Left ventricle myocardium inferior (tissue), 1 donor: Measurements from ENCODE around the gene ASAH2. TPM values are rescaled to one million over a fixed set of nuclear protein-coding genes. Genes with fewer than 3 reads are reported as not detected.
"Not testable (repeated sequence)": the region's sequence is repeated elsewhere in the genome, so short reads cannot be mapped to it uniquely, and the experiment has no call there.

Source experiments
- DNase-seq: peaks from one replicate; pipeline ENCODE4 v3.0.0-alpha.2; 2020
- H3K27ac ChIP-seq: fragments of 200-600 bp; replicated peaks from 2 replicates; pipeline ENCODE4 v1.8.0; 2021
- H3K27me3 ChIP-seq: fragments of 200-600 bp; 2 replicates; pipeline ENCODE4 v1.8.0; 2021; ENCODE audit warnings: low read depth
- H3K36me3 ChIP-seq: fragments of 200-600 bp; 2 replicates; pipeline ENCODE4 v1.8.0; 2021
- H3K4me1 ChIP-seq: fragments of 200-600 bp; 2 replicates; pipeline ENCODE4 v1.8.0; 2021
- H3K4me3 ChIP-seq: fragments of 200-600 bp; 2 replicates; pipeline ENCODE4 v1.8.0; 2021; ENCODE audit warnings: mild to moderate bottlenecking, moderate library complexity
- H3K9me3 ChIP-seq: fragments of 200-600 bp; replicated peaks from 2 replicates; pipeline ENCODE4 v1.8.0; 2021
- CTCF ChIP-seq: fragments of 200-600 bp; IDR thresholded peaks from 2 replicates; pipeline ENCODE4 v1.8.0; 2021; ENCODE audit warnings: antibody characterized with exemption, mild to moderate bottlenecking, borderline replicate concordance
- intact Hi-C: fragments of 100-400 bp; cut with micrococcal nuclease; formaldehyde crosslinking; loops from one replicate; pipeline ENCODE4 v1.11.0; 2022
- total RNA-seq: library from RNA; stranded (reverse); fragmentation: NEBNext Ultra II Directional; extraction: Animal tissue kit (Norgen Biotek cat#: 25700); gene quantifications from one replicate; pipeline ENCODE4 v1.2.1, GENCODE V29; 2021
- donor health status: DM: no; HTN: yes; CAD: no; lungs with severe emphysema.

Gene ASAH2
- total RNA-seq, 1 donor from 2014 or later: not detected

GRCh38 chr10:50248598-50248997 lies 2.7 kb downstream of the ASAH2 start:
- H3K9me3 ChIP-seq: no peaks in the 10 kb centered on the region
- no peak for TF ChIP-seq CTCF
- no peak overlapping the region for H3K27ac ChIP-seq
- H3K27me3 ChIP-seq: peaks cover 20% of the 10 kb centered on the region
- intact Hi-C loops: no loop called here
- no peak overlapping the region for H3K4me3 ChIP-seq
- DNase-seq: no peak
- H3K36me3 ChIP-seq: no peaks in the 10 kb centered on the region
- H3K4me1 ChIP-seq: no peaks in the 10 kb centered on the region

GRCh38 chr10:50248062-50248461 lies 3.3 kb downstream of the ASAH2 start:
- DNase-seq: no peak

GRCh38 chr10:50244201-50244600 lies 7.1 kb downstream of the ASAH2 start:
- H3K27me3 ChIP-seq: peaks cover 30% of the 10 kb centered on the region
- no peaks in the 10 kb centered on the region for H3K36me3 ChIP-seq
- intact Hi-C loops: no loop called here
- H3K4me3 ChIP-seq: no peak overlapping the region
- H3K9me3 ChIP-seq: peaks cover 4% of the 10 kb centered on the region
- no peak overlapping the region for H3K27ac ChIP-seq
- TF ChIP-seq CTCF: no peak
- DNase-seq: no peak
- no peaks in the 10 kb centered on the region for H3K4me1 ChIP-seq

More at GRCh38 chr10:50248062-50248461, 3.3 kb downstream of the ASAH2 start:
- intact Hi-C loops: no loop called here
- Histone ChIP-seq H3K36me3 (no peaks in the 10 kb centered on the region), H3K27me3 (peaks cover 20% of the 10 kb centered on the region), H3K4me3 (no peak overlapping the region), H3K27ac (no peak overlapping the region), H3K4me1 (no peaks in the 10 kb centered on the region), H3K9me3 (no peaks in the 10 kb centered on the region)
- no peak for TF ChIP-seq CTCF

GRCh38 chr10:50242777-50243176 lies 8.5 kb downstream of the ASAH2 start:
- no peaks in the 10 kb centered on the region for H3K36me3 ChIP-seq
- H3K9me3 ChIP-seq: peaks cover 4% of the 10 kb centered on the region
- no peak overlapping the region for H3K27ac ChIP-seq
- no peak overlapping the region for H3K4me3 ChIP-seq
- intact Hi-C loops: no loop called here
- no peak for TF ChIP-seq CTCF
- no peaks in the 10 kb centered on the region for H3K4me1 ChIP-seq
- no peak for DNase-seq
- peaks cover 37% of the 10 kb centered on the region for H3K27me3 ChIP-seq

- DNase-seq, H3K9me3 ChIP-seq, H3K27ac ChIP-seq, intact Hi-C loops, H3K36me3 ChIP-seq, H3K4me1 ChIP-seq, H3K4me3 ChIP-seq: not testable (repeated sequence)
- peaks cover 41% of the 10 kb centered on the region for H3K27me3 ChIP-seq
Observed at GRCh38 chr10:50241478-50241877, 9.8 kb downstream of the ASAH2 start.

GRCh38 chr10:50234486-50234885 lies 16.8 kb downstream of the ASAH2 start:
- H3K27me3 ChIP-seq: peaks cover 43% of the 10 kb centered on the region
- no peaks in the 10 kb centered on the region for H3K4me1 ChIP-seq
- no peak overlapping the region for H3K4me3 ChIP-seq
- intact Hi-C loops: no loop called here
- H3K36me3 ChIP-seq: no peaks in the 10 kb centered on the region
- no peak for TF ChIP-seq CTCF
- DNase-seq: no peak
- H3K27ac ChIP-seq: no peak overlapping the region
- no peaks in the 10 kb centered on the region for H3K9me3 ChIP-seq
